GM18505 (cell line): ENCODE measurements around the gene ACAD10.

Experiments
- ATAC-seq: cut with Tn5 transposase; IDR thresholded peaks from one replicate; pipeline ENCODE4 v1.9.1; 2021; ENCODE audit not compliant: unreplicated experiment
- POLR2A ChIP-seq: IDR thresholded peaks from 4 replicates; pipeline ENCODE4 v1.6.1; 2011; ENCODE audit warnings: borderline replicate concordance; ENCODE audit not compliant: insufficient read depth, insufficient read length; ENCODE audit errors: extremely low read depth

ACAD10 gene

GRCh38 chr12:111806304-111806703 lies 120.5 kb downstream of the ACAD10 start:
- ATAC-seq, result no peak

More at GRCh38 chr12:111806304-111806703, 120.5 kb downstream of the ACAD10 start:
- TF ChIP-seq POLR2A, result no peak
